ENCODE measurements around the gene OR51L1.
"Not testable (repeated sequence)": the region's sequence is repeated elsewhere in the genome, so short reads cannot be mapped to it uniquely, and the experiment has no call there.

The OR51L1 gene, protein sequence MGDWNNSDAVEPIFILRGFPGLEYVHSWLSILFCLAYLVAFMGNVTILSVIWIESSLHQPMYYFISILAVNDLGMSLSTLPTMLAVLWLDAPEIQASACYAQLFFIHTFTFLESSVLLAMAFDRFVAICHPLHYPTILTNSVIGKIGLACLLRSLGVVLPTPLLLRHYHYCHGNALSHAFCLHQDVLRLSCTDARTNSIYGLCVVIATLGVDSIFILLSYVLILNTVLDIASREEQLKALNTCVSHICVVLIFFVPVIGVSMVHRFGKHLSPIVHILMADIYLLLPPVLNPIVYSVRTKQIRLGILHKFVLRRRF

DNA sequence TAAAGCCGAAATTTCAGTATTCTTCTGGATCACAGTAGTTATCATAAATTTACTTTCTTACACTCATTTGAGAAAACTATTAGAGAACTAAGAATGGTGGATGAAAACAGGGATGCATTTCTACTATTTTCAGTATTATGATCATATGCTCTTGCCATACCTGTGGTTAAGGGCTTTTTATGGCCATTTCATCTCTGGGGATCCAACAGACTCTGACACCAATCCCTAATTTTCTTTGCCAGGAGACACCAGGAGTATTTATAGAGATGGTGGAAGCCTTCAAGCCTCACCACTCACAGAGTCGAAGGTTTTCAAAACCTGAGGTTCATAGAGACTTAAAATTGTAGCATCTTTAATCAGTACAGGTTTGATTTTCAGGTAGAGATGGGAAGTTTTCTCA, at the start of gene OR51L1:
OR51L1 (plus strand) TSS at position 301 of the 400 bp plus-strand sequence. CDS start 4,132 bp downstream, outside the sequence.
- H3K4me3 ChIP-seq (ENCODE audit: low read depth, low read length), result no peak within 1 kb of the TSS
- no peak for DNase-seq (ENCODE audit: low read depth)
- TF ChIP-seq CTCF (IDR thresholded peaks at IDR 0.05; ENCODE audit: low read depth, low read length, missing control alignments), result no peak
- in situ Hi-C loops (cut with HindIII; ENCODE audit: low sequenced_read_pairs), result no loop called here

GRCh38 chr11:4947505-4947904, 47.1 kb upstream of the OR51L1 start, which contains the start of gene OR51A4:
Gene OR51A4 (minus strand): TSS chr11:4947605. CDS start chr11:4947100, 505 bp downstream.
- DNase-seq (ENCODE audit: low read depth), result no peak
- no peak within 1 kb of the TSS for H3K4me3 ChIP-seq (ENCODE audit: low read depth, low read length)
- TF ChIP-seq CTCF (IDR thresholded peaks at IDR 0.05; ENCODE audit: low read depth, low read length, missing control alignments), result no peak
- in situ Hi-C loops (cut with HindIII; ENCODE audit: low sequenced_read_pairs), result no loop called here

GRCh38 chr11:4955613-4956012, 39.0 kb upstream of the OR51L1 start, which contains the start of gene OR51A2:
Gene OR51A2 (minus strand): TSS chr11:4955713. CDS start chr11:4955713, 0 bp downstream.
- DNase-seq (ENCODE audit: low read depth); in situ Hi-C loops (cut with HindIII; ENCODE audit: low sequenced_read_pairs); H3K4me3 ChIP-seq (ENCODE audit: low read depth, low read length): not testable (repeated sequence)

GRCh38 chr11:4957396-4957795, 37.3 kb upstream of the OR51L1 start:
- in situ Hi-C loops (cut with HindIII; ENCODE audit: low sequenced_read_pairs), result no loop called here
- DNase-seq (ENCODE audit: low read depth), result no peak
- no peak overlapping the region for H3K4me3 ChIP-seq (ENCODE audit: low read depth, low read length)
- TF ChIP-seq CTCF (IDR thresholded peaks at IDR 0.05; ENCODE audit: low read depth, low read length, missing control alignments), result no peak

DNA sequence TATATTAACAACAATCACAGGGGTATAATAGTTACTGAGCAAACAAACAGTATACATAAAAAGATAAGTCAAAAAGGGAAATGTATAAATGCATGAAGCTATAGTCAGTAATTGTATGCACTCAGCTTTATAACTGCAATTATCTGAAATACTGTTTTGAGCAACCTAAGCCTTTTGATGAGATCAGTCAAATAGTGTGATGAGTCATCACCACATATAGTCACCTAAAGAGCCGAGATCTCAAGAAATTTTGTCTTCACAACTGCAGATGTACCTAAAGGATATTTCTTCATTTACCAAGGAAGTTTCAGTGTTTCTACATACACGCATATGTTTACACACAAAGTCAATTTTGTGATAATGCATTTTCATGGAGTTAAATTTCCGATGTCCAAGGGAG, 33.8 kb upstream of the OR51L1 start:
- H3K4me3 ChIP-seq (ENCODE audit: low read depth, low read length), result no peak overlapping the region
- in situ Hi-C loops (cut with HindIII; ENCODE audit: low sequenced_read_pairs), result no loop called here
- no peak for DNase-seq (ENCODE audit: low read depth)
- no peak for TF ChIP-seq CTCF (IDR thresholded peaks at IDR 0.05; ENCODE audit: low read depth, low read length, missing control alignments)

DNA sequence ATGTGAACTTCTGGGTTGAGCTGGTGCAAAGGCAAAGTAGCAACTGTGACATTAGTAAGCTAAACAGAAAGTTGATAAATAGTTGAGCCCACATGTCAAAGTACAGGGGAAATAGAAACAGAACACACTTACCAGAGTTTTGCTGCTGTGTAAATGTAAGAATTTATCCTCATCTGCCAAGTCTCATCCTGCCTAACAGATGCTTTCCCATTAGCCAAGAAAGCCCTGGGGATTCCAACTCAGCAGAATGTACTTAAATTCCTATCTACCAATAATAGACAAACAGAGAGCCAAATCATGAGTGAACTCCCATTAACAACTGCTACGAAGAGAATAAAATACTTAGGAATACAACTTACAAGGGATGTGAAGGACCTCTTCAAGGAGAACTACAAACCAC, 31.8 kb upstream of the OR51L1 start:
- no peak for TF ChIP-seq CTCF (IDR thresholded peaks at IDR 0.05; ENCODE audit: low read depth, low read length, missing control alignments)
- no peak for DNase-seq (ENCODE audit: low read depth)
- no peak overlapping the region for H3K4me3 ChIP-seq (ENCODE audit: low read depth, low read length)
- in situ Hi-C loops (cut with HindIII; ENCODE audit: low sequenced_read_pairs), result no loop called here

DNA sequence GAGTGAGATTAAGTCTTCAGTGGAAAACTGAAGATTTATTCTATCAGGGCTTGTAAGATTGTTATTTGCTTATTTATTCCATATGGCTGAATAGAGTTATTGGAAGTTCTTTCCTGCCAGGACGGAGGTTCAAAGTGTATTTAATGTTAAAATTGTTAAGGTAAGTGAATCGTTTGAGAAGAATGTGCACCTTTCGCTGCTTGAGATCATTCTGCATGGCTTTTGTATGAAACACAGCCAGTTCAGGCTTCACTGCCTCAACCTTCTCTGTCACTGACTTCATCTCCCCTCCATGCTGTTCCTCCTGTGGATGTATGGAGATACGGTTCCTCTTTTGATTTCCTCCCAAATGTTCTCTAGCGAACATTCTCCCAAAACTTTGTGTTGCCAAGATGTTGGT, 19.2 kb upstream of the OR51L1 start:
- no peak for DNase-seq (ENCODE audit: low read depth)
- TF ChIP-seq CTCF (IDR thresholded peaks at IDR 0.05; ENCODE audit: low read depth, low read length, missing control alignments), result no peak

More for the DNA sequence above, 19.2 kb upstream of the OR51L1 start:
- in situ Hi-C loops (cut with HindIII; ENCODE audit: low sequenced_read_pairs), result no loop called here
- H3K4me3 ChIP-seq (ENCODE audit: low read depth, low read length), result no peak overlapping the region

Measured in astrocyte of the cerebellum (primary cell).